Esophagus squamous epithelium (tissue), 4 donors: Measurements from ENCODE around the gene SUV39H1.

Experiments used
- CTCF ChIP-seq, 6 experiments: fragments of 450-650 bp in 4 of 6; fragments of 200-600 bp in 2 of 6; sonication (generic) in 2 of 6; IDR thresholded peaks; one replicate each; pipeline ENCODE4 v1.5.1; 2016 to 2019; ENCODE audit warnings: antibody characterized with exemption in 6 of 6, mild to moderate bottlenecking in 4 of 6, moderate library complexity in 4 of 6
- POLR2A ChIP-seq, 4 donors: fragments of 450-650 bp; IDR thresholded peaks; one replicate each; pipeline ENCODE4 v1.6.1; 2017; ENCODE audit warnings: antibody characterized with exemption in 4 of 4, mild to moderate bottlenecking in 4 of 4, moderate library complexity in 3 of 4

GRCh38 chrX:48752498-48752897 is 56.0 kb downstream of the SUV39H1 start:
- TF ChIP-seq CTCF (IDR thresholded peaks at IDR 0.05) (no peak), POLR2A (IDR thresholded peaks at IDR 0.05) (no peak)
